Body of pancreas (tissue), 4 donors: ENCODE results near the gene TMEM269. TPM values are rescaled to one million over a fixed set of nuclear protein-coding genes. Genes with fewer than 3 reads are reported as not detected.

Source experiments
- ATAC-seq: fragments of 150-250 bp; one replicate; pipeline ENCODE4 v1.9.1; 2016
- DNase-seq, 4 donors: peaks; one replicate each; pipeline ENCODE4 v3.0.0-alpha.2; 2019
- H3K27ac ChIP-seq, 4 donors: fragments of 200-600 bp; sonication (generic); 1 replicate in 3 of 4; 2 replicates in 1 of 4; pipeline versions ENCODE4 v1.5.1 to v1.6.1; 2016 to 2019; ENCODE audit warnings: mild to moderate bottlenecking in 1 of 4, mixed read lengths in 1 of 4, moderate library complexity in 1 of 4
- H3K27me3 ChIP-seq, 2 donors: fragments of 200-600 bp; sonication (generic); one replicate each; pipeline ENCODE4 v1.6.0; 2016; ENCODE audit warnings: mild to moderate bottlenecking in 1 of 2
- H3K36me3 ChIP-seq, 2 donors: fragments of 200-600 bp; sonication (generic); replicated peaks in 1 of 2; 2 replicates each; pipeline ENCODE4 v1.5.1; 2016; ENCODE audit warnings: low read depth in 2 of 2; ENCODE audit not compliant: insufficient read depth in 1 of 2
- H3K4me1 ChIP-seq: fragments of 200-600 bp; sonication (generic); one replicate; pipeline ENCODE4 v1.6.0; 2016
- H3K4me3 ChIP-seq, 2 donors: fragments of 200-600 bp; sonication (generic); 1 replicate in 1 of 2; 2 replicates in 1 of 2; pipeline ENCODE4 v1.5.1; 2016 to 2019
- H3K9me3 ChIP-seq, 3 donors: fragments of 200-600 bp; sonication (generic); 1 replicate in 2 of 3; 2 replicates in 1 of 3; pipeline ENCODE4 v1.5.1; 2016
- CTCF ChIP-seq, 7 experiments: fragments of 450-650 bp in 4 of 7; fragments of 200-600 bp in 3 of 7; sonication (generic) in 3 of 7; IDR thresholded peaks; one replicate each; pipeline ENCODE4 v1.5.1; 2016 to 2019; ENCODE audit warnings: antibody characterized with exemption in 7 of 7
- POLR2A ChIP-seq, 3 donors: fragments of 450-650 bp; IDR thresholded peaks; one replicate each; pipeline ENCODE4 v1.6.1; 2016; ENCODE audit warnings: antibody characterized with exemption in 3 of 3, mild to moderate bottlenecking in 2 of 3
- WGBS, 2 donors: methylation state at CpG; one replicate each; pipeline ENCODE4 v1.1.5; 2017; 5-methylcytosine and 5-hydroxymethylcytosine counted together
- intact Hi-C: fragments of 100-400 bp; cut with DNase I; formaldehyde crosslinking; loops from one replicate; pipeline ENCODE4 v1.15.1; 2023
- total RNA-seq, 2 donors: library from RNA; depleted of rRNA; stranded (reverse); fragments of >200 nt; gene quantifications; one replicate each; pipeline ENCODE4 v1.1.0, GENCODE V29; 2016

TMEM269 gene
- total RNA-seq, 2 donors from 2014 or later = not detected

DNA sequence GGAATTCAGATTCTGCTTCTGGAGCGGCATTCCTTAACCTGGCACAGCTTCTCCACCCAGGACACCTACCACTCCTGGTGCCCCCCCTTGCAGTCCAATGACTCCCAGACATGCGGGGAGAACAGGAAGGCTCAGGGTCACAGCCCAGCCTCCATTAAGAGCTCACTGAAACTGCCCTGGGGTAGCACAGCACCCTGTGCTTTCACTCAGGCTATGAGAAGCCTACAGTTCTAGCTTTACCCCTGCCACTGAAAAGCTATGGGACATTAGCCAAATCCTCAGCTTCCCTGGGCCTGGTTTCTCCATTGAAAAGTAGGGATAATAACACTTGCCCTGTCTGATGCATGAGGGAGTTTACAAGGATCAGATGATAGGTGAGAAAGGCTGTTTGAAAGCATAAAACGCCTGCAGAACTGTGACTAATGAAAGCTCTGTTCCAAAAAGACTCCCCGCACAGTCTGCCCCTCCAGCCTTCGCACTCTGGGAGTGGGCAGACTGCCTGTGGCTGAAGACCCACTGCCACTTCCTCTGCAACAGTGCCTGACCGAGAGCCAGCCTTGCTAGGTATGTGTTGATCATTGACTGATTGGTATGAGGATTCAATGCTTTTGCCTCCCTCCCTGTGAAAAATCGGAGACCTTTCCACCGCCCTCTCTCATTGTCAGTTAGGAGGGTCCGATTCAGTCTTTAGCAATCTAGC is 42.0 kb upstream of the TMEM269 start:
- Histone ChIP-seq H3K4me3 (no peak overlapping the region), H3K27ac (no peak overlapping the region), H3K9me3 (no peaks in the 10 kb centered on the region), H3K4me1 (no peaks in the 10 kb centered on the region), H3K27me3 (no peaks in the 10 kb centered on the region), H3K36me3 (peaks cover 0 to 2% of the 10 kb centered on the region in 2 donors)
- no peak for ATAC-seq
- no peak for TF ChIP-seq CTCF (IDR thresholded peaks at IDR 0.05)
- DNase-seq = no peak
- WGBS, 2 donors = 70 to 73% methylated on average over 9 of the region's 9 CpGs
- intact Hi-C loops = loop anchor here (10.0 kb wide), 2 partner anchors 168 to 598 kb away; no protein-coding TSS in a partner anchor

DNA sequence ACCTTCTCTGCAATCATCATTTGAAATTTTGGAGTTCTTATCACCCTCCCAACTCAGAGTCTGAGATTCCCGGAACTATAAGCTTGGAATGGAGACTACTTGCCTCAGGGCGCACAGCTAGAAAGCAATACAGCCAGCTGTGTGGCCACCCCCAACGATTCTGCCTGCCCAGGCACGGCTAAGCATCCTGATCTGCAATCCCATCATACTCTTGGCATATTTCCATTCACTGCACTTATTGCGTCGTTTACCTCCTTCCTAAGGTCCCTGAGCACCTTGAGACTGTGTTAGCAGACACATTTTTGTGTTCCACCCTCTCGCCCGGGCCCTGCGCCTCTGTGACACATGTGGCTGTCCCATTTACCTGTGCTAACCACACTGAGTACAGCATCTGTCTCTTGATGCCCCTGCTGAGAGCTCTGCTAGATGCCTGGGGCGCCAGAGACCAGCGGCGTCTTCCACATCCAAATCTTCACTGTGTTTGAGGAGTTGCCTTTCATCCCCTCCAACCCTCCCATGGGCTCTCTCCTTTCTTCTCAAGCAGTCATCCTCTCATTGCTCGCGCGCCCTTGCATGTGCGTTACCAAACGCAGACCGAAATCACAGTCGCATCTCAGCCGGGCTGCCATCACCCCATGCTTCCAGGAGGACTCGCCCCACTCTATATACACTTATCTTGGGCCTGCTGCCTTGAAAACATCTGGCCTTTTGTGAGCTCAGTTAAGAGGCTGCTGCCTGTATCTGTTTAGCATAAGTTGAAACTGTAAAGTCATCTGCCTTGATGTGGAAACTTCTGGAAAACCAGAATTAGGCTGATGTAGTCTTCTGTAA is 41.3 kb upstream of the TMEM269 start:
- no peak for DNase-seq
- 71 to 80% methylated on average over 21 of the region's 21 CpGs for WGBS, 2 donors
- Histone ChIP-seq H3K4me3 (no peak overlapping the region), H3K27me3 (no peaks in the 10 kb centered on the region), H3K27ac (no peak overlapping the region), H3K4me1 (no peaks in the 10 kb centered on the region), H3K9me3 (no peaks in the 10 kb centered on the region), H3K36me3 (peaks cover 0 to 2% of the 10 kb centered on the region in 2 donors)
- no peak for ATAC-seq
- intact Hi-C loops = loop anchor here (10.0 kb wide), 2 partner anchors 169 to 599 kb away; no protein-coding TSS in a partner anchor
- TF ChIP-seq CTCF (IDR thresholded peaks at IDR 0.05) (no peak), POLR2A (IDR thresholded peaks at IDR 0.05) (no peak)

DNA sequence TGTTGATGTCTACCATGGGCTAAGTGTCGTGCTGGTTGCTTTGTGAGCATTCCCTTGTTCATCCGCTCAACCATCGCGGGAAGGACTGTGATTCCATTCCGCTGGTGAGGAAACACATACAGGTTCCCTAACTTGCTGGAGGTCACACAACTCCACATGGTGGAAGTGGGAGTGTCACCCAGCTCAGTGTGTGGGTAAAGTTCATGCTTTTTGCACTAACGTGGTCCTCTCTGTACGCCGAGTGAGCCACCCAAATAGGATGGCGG is 40.7 kb upstream of the TMEM269 start:
- Histone ChIP-seq H3K27me3 (no peaks in the 10 kb centered on the region), H3K36me3 (peaks cover 0 to 2% of the 10 kb centered on the region in 2 donors), H3K4me3 (no peak overlapping the region), H3K27ac (no peak overlapping the region), H3K9me3 (no peaks in the 10 kb centered on the region), H3K4me1 (no peaks in the 10 kb centered on the region)
- no peak for TF ChIP-seq CTCF (IDR thresholded peaks at IDR 0.05)
- no peak for TF ChIP-seq POLR2A (IDR thresholded peaks at IDR 0.05)
- WGBS, 2 donors = 88 to 90% methylated on average over 9 of the region's 9 CpGs
- DNase-seq (no peak), ATAC-seq (no peak)
- intact Hi-C loops = loop anchor here (10.0 kb wide), 2 partner anchors 169 to 599 kb away; no protein-coding TSS in a partner anchor

DNA sequence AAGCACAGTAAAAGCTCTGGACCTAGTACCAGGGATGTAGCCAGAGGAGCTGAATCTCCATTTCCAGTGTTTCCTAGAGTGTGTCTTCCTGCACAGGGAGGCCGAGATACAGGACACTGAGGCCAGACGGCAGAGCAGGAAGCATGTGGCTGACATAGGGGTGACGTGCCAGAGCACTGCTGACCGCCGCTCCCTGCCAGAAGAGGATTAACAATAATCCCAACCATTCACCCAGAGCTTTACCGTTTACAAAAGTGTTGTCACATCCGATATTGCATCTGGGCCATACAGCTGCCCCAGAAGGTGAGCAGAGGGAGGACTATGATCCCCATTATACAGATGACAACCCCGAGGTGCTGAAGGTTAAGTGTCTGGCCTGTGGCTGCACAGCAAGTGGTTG is 38.9 kb upstream of the TMEM269 start:
- H3K27ac ChIP-seq = no peak overlapping the region
- ATAC-seq = no peak
- H3K9me3 ChIP-seq = no peaks in the 10 kb centered on the region
- DNase-seq = no peak
- intact Hi-C loops = loop anchor here (10.0 kb wide), 2 partner anchors 171 to 601 kb away; no protein-coding TSS in a partner anchor
- H3K36me3 ChIP-seq = peaks cover 0 to 2% of the 10 kb centered on the region in 2 donors
- H3K4me1 ChIP-seq = no peaks in the 10 kb centered on the region
- H3K4me3 ChIP-seq = no peak overlapping the region
- 86 to 90% methylated on average over 6 to 8 of the region's 8 CpGs for WGBS, 2 donors
- H3K27me3 ChIP-seq = no peaks in the 10 kb centered on the region
- TF ChIP-seq POLR2A (IDR thresholded peaks at IDR 0.05) (no peak), CTCF (IDR thresholded peaks at IDR 0.05) (no peak)
